Nephron (organoid): ENCODE measurements around the gene UNC13A.

Source experiments
- H3K27ac Mint-ChIP-seq, 3 experiments: 2 replicates each; pipeline ENCODE4 v1.8.0; 2020; ENCODE audit warnings: mixed read lengths in 3 of 3, mild to moderate bottlenecking in 2 of 3, moderate library complexity in 1 of 3
- H3K27me3 Mint-ChIP-seq: 2 replicates; pipeline ENCODE4 v1.8.0; 2021; ENCODE audit warnings: low read depth, mild to moderate bottlenecking, moderate library complexity, mixed read lengths
- H3K36me3 Mint-ChIP-seq: 2 replicates; pipeline ENCODE4 v1.8.0; 2020; ENCODE audit warnings: low read depth, mixed read lengths
- H3K4me1 Mint-ChIP-seq: 2 replicates; pipeline ENCODE4 v1.8.0; 2020; ENCODE audit warnings: mixed read lengths
- H3K4me3 Mint-ChIP-seq, 3 experiments: 2 replicates each; pipeline ENCODE4 v1.8.0; 2020; ENCODE audit warnings: mild to moderate bottlenecking in 3 of 3, mixed read lengths in 3 of 3, moderate library complexity in 2 of 3
- H3K9me3 Mint-ChIP-seq: 2 replicates; pipeline ENCODE4 v1.8.0; 2020; ENCODE audit warnings: mixed read lengths
- CTCF ChIP-seq, 3 experiments: fragments of 200-600 bp; sonication (generic); IDR thresholded peaks; one replicate each; pipeline ENCODE4 v1.5.0; 2021; ENCODE audit warnings: antibody characterized with exemption in 3 of 3; ENCODE audit not compliant: unreplicated experiment in 3 of 3

The UNC13A gene

GRCh38 chr19:17718947-17719711 is 31.0 kb upstream of the UNC13A start, which contains the start of gene MAP1S:
Gene MAP1S, plus strand, starts transcription at chr19:17719480. Its CDS starts 23 bp downstream, at chr19:17719503.
- peak within 1 kb of the TSS; percentile 36 to 84 (median 77) for H3K27ac Mint-ChIP-seq
- no peaks in the 10 kb centered on the region for H3K9me3 Mint-ChIP-seq
- H3K4me3 Mint-ChIP-seq = peak within 1 kb of the TSS; percentile 87 to 95 (median 93)
- TF ChIP-seq CTCF (IDR thresholded peaks at IDR 0.05; ENCODE audit: unreplicated experiment in 3 of 3) = no peak
- H3K27me3 Mint-ChIP-seq = no peaks in the 10 kb centered on the region
- peaks cover 10% of the 10 kb centered on the region for H3K36me3 Mint-ChIP-seq
- H3K4me1 Mint-ChIP-seq = peaks cover 31% of the 10 kb centered on the region

GRCh38 chr19:17718550-17718946 is 30.4 kb upstream of the UNC13A start:
- peak overlapping the region; percentile 36 to 84 (median 77) for H3K27ac Mint-ChIP-seq
- no peak for TF ChIP-seq CTCF (IDR thresholded peaks at IDR 0.05; ENCODE audit: unreplicated experiment in 3 of 3)
- peak overlapping the region; percentile 87 to 95 (median 91) for H3K4me3 Mint-ChIP-seq
- no peaks in the 10 kb centered on the region for H3K9me3 Mint-ChIP-seq
- peaks cover 7% of the 10 kb centered on the region for H3K36me3 Mint-ChIP-seq
- peaks cover 31% of the 10 kb centered on the region for H3K4me1 Mint-ChIP-seq
- H3K27me3 Mint-ChIP-seq = no peaks in the 10 kb centered on the region

GRCh38 chr19:17716309-17716929 is 28.3 kb upstream of the UNC13A start:
- H3K4me1 Mint-ChIP-seq = peaks cover 28% of the 10 kb centered on the region
- H3K27ac Mint-ChIP-seq = no peak overlapping the region
- H3K27me3 Mint-ChIP-seq = peaks cover 5% of the 10 kb centered on the region
- H3K36me3 Mint-ChIP-seq = peaks cover 5% of the 10 kb centered on the region
- peak overlapping the region; percentile 38 to 82 (median 73) for H3K4me3 Mint-ChIP-seq
- no peak for TF ChIP-seq CTCF (IDR thresholded peaks at IDR 0.05; ENCODE audit: unreplicated experiment in 3 of 3)
- no peaks in the 10 kb centered on the region for H3K9me3 Mint-ChIP-seq

DNA sequence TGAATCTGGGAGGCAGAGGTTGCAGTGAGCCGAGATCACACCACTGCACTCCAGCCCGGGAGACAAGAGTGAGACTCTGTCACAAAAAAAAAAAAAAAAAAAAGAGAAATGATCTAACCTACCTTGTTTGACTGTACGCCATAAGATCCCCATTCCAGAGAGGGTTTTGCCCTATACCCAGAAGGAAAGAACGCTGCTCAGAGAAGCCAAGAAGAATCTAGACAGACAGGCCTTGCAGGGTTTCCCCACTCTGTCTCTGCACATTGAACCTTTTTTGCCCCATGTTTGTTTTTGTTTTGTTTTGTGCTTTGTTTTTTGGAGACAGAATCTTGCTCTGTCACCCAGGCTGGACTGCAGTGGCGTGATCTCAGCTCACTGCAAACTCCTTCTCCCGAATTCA is 23.7 kb upstream of the UNC13A start:
- Mint-ChIP-seq H3K9me3 (no peaks in the 10 kb centered on the region), H3K36me3 (no peaks in the 10 kb centered on the region), H3K4me3 (no peak overlapping the region), H3K27me3 (peaks cover 8% of the 10 kb centered on the region), H3K27ac (no peak overlapping the region), H3K4me1 (no peaks in the 10 kb centered on the region)
- TF ChIP-seq CTCF (IDR thresholded peaks at IDR 0.05; ENCODE audit: unreplicated experiment in 3 of 3) = no peak

DNA sequence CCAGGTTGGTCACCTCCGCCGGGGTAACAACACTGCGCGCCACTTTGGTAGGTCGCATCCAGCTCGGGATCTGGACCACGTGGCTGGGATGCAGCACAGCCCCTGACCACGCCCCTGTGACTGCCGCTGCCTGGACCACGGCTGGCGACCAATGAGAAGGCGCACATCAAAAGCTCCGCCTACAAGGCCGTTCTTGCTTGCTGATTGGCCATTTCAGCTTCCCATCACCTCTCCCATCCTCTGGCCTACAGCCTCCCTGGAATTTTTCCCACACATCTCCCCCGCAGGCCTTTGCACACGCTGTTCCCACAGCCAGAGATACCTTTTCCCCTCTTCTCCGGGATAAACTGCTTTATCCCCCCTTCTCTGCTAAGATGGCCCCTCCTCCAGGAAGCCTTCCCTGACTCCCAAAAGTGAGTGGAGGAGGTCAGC is 18.6 kb upstream of the UNC13A start:
- Mint-ChIP-seq H3K4me3 (no peak overlapping the region), H3K27ac (no peak overlapping the region)

More for the DNA sequence above, 18.6 kb upstream of the UNC13A start:
- Mint-ChIP-seq H3K27me3 (peaks cover 14% of the 10 kb centered on the region), H3K4me1 (no peaks in the 10 kb centered on the region), H3K36me3 (no peaks in the 10 kb centered on the region), H3K9me3 (no peaks in the 10 kb centered on the region)
- no peak for TF ChIP-seq CTCF (IDR thresholded peaks at IDR 0.05; ENCODE audit: unreplicated experiment in 3 of 3)
